MCF 10A (cell line): ENCODE measurements around the gene ADAM12. TPM values are rescaled to one million over a fixed set of nuclear protein-coding genes. Genes with fewer than 3 reads are reported as not detected.

Source experiments
- BruUV-seq: library from RNA; stranded (reverse); fragments of 400-500 nt; replicated peaks from 2 replicates; lab custom pipeline; 2021; lab: Mats Ljungman, UMichigan
- CTCF ChIA-PET: fragments of 300-600 bp; sonication (Branson Sonifier 250); formaldehyde crosslinking; extraction: SDS; loops from one replicate; lab custom pipeline; 2021; ENCODE audit warnings: antibody characterized with exemption, inconsistent platforms; lab: Yijun Ruan, JAX
- POLR2A ChIA-PET: fragments of 300-600, 350-650 bp; sonication (Branson Sonifier 250); formaldehyde crosslinking; extraction: SDS; loops from one replicate; lab custom pipeline; 2020; ENCODE audit warnings: antibody characterized with exemption, inconsistent platforms; lab: Yijun Ruan, JAX
- DNase-seq: peaks from one replicate; pipeline ENCODE4 v3.0.0-alpha.2; 2018; ENCODE audit not compliant: unreplicated experiment
- H3K27ac Mint-ChIP-seq: one replicate; pipeline ENCODE4 v1.8.0; 2022; ENCODE audit warnings: mild to moderate bottlenecking, low read depth, mixed read lengths; ENCODE audit not compliant: unreplicated experiment
- H3K27me3 Mint-ChIP-seq: one replicate; pipeline ENCODE4 v1.8.0; 2022; ENCODE audit warnings: mixed read lengths; ENCODE audit not compliant: insufficient read depth, unreplicated experiment
- H3K36me3 Mint-ChIP-seq: one replicate; pipeline ENCODE4 v1.8.0; 2022; ENCODE audit warnings: mild to moderate bottlenecking, moderate library complexity, mixed read lengths; ENCODE audit not compliant: insufficient read depth, unreplicated experiment
- H3K4me1 Mint-ChIP-seq: one replicate; pipeline ENCODE4 v1.8.0; 2022; ENCODE audit warnings: mixed read lengths; ENCODE audit not compliant: insufficient read depth, unreplicated experiment
- H3K4me3 Mint-ChIP-seq: one replicate; pipeline ENCODE4 v1.8.0; 2022; ENCODE audit warnings: mild to moderate bottlenecking, moderate library complexity, mixed read lengths; ENCODE audit not compliant: unreplicated experiment
- H3K9me3 Mint-ChIP-seq: one replicate; pipeline ENCODE4 v1.8.0; 2022; ENCODE audit warnings: mixed read lengths; ENCODE audit not compliant: unreplicated experiment
- CTCF ChIP-seq: fragments of 200-600 bp; IDR thresholded peaks from one replicate; pipeline ENCODE4 v1.8.0; 2022; ENCODE audit warnings: antibody characterized with exemption, mild to moderate bottlenecking; ENCODE audit not compliant: unreplicated experiment
- intact Hi-C: fragments of 100-400 bp; cut with micrococcal nuclease; formaldehyde crosslinking; loops from 2 replicates; pipeline ENCODE4 v1.14.1; 2022
- total RNA-seq: library from RNA; stranded (reverse); gene quantifications from 2 replicates; pipeline ENCODE4 v1.2.3, GENCODE V29; 2022

Gene ADAM12
- total RNA-seq, 1 experiment from 2014 or later: 2.2 TPM

- Mint-ChIP-seq H3K27ac (no peak overlapping the region), H3K9me3 (no peaks in the 10 kb centered on the region), H3K36me3 (no peaks in the 10 kb centered on the region), H3K27me3 (no peaks in the 10 kb centered on the region), H3K4me1 (no peaks in the 10 kb centered on the region), H3K4me3 (no peak overlapping the region)
- intact Hi-C loops: no loop called here
- no peak for DNase-seq
- BruUV-seq: no TSS peak
- no peak for TF ChIP-seq CTCF
- ChIA-PET POLR2A (interaction anchor here (0.6 to 1.4 kb wide), 3 partner anchors 10 to 557 kb away, joined by 3 read pairs; no protein-coding TSS in a partner anchor), CTCF (no interaction called here)
Measured at GRCh38 chr10:126223512-126224067, 164.7 kb downstream of the ADAM12 start.

GRCh38 chr10:126222736-126223511 is 165.4 kb downstream of the ADAM12 start:
- DNase-seq: no peak

DNA sequence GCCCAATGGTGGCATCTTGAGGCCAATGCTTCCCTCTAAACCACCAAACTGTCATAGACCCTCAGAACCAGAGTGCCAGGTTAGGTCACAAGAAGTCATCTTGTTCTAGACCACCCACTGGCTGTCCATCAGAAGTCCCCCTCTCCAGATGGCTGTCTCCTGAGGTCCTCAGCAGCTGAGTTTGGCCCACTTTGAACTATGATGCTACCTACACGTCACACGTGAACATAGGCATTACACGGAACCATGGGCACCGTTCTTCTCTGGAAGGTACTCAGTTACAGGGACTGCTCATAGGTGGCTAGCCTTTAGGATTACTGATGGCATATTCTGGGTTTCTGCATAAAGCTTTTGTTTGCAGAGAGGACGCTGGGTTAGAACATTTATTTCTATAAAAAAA is 166.4 kb downstream of the ADAM12 start:
- no peak for TF ChIP-seq CTCF
- H3K27ac Mint-ChIP-seq: no peak overlapping the region
- no peaks in the 10 kb centered on the region for H3K9me3 Mint-ChIP-seq
- ChIA-PET CTCF (interaction anchor here (1.6 kb wide), 1 partner anchor 282 kb away, joined by 3 read pairs; no protein-coding TSS in a partner anchor), POLR2A (no interaction called here)
- H3K36me3 Mint-ChIP-seq: no peaks in the 10 kb centered on the region
- no peaks in the 10 kb centered on the region for H3K4me1 Mint-ChIP-seq
- no peaks in the 10 kb centered on the region for H3K27me3 Mint-ChIP-seq
- no peak overlapping the region for H3K4me3 Mint-ChIP-seq
- intact Hi-C loops: no loop called here
- no peak for DNase-seq
- BruUV-seq: no TSS peak

More at GRCh38 chr10:126222736-126223511, 165.4 kb downstream of the ADAM12 start:
- BruUV-seq: no TSS peak
- Mint-ChIP-seq H3K36me3 (no peaks in the 10 kb centered on the region), H3K27ac (no peak overlapping the region), H3K27me3 (no peaks in the 10 kb centered on the region), H3K4me3 (no peak overlapping the region), H3K4me1 (no peaks in the 10 kb centered on the region), H3K9me3 (no peaks in the 10 kb centered on the region)
- ChIA-PET POLR2A (interaction anchor here (1.4 kb wide), 1 partner anchor 9 kb away, joined by 3 read pairs; no protein-coding TSS in a partner anchor), CTCF (no interaction called here)
- intact Hi-C loops: no loop called here
- no peak for TF ChIP-seq CTCF
